ENCODE measurements around the gene CHRNA1. TPM values are rescaled to one million over a fixed set of nuclear protein-coding genes. Genes with fewer than 3 reads are reported as not detected.

Gene CHRNA1
- total and polyA plus RNA-seq, 2 experiments from 2014 or later, result not detected

GRCh38 chr2:174703430-174703829, 60.8 kb downstream of the CHRNA1 start (continued):
- no peak for TF ChIP-seq ZNF462 (CRISPR knock-in tag; IDR thresholded peaks at IDR 0.05)
- TF ChIP-seq CTCF (conservative IDR thresholded peaks at IDR 0.05; ENCODE audit: low read depth in 2 of 2), result no peak
- TF ChIP-seq ZNF114 (CRISPR knock-in tag; IDR thresholded peaks at IDR 0.05), result no peak

- no peak overlapping the region for H2AFZ ChIP-seq
- no peak for TF ChIP-seq EZH2phosphoT487 (IDR thresholded peaks at IDR 0.05; ENCODE audit: unreplicated experiment)
- TF ChIP-seq NANOG (IDR thresholded peaks at IDR 0.05; ENCODE audit: borderline replicate concordance), result no peak
- no peak for TF ChIP-seq CTCF (conservative IDR thresholded peaks at IDR 0.05; ENCODE audit: low read depth in 2 of 2)
- no peak for TF ChIP-seq EZH2 (IDR thresholded peaks at IDR 0.05; ENCODE audit: low read depth, unreplicated experiment)
- TF ChIP-seq CREB1 (CRISPR knock-in tag; IDR thresholded peaks at IDR 0.05; ENCODE audit: low read depth), result no peak
- TF ChIP-seq ZNF114 (CRISPR knock-in tag; IDR thresholded peaks at IDR 0.05), result no peak
- TF ChIP-seq STAT1 (IDR thresholded peaks at IDR 0.05; ENCODE audit: unreplicated experiment), result no peak
- TF ChIP-seq ZNF331 (CRISPR knock-in tag; IDR thresholded peaks at IDR 0.05; ENCODE audit: low read depth), result no peak
Measured at GRCh38 chr2:174702541-174702940, 61.7 kb downstream of the CHRNA1 start.

More at GRCh38 chr2:174702541-174702940, 61.7 kb downstream of the CHRNA1 start:
- H3K79me2 ChIP-seq (replicated peaks; ENCODE audit: insufficient read depth), result no peaks in the 10 kb centered on the region
- DNase-seq (ENCODE audit: low spot score) (no peak), ATAC-seq (no peak)
- H3K4me1 Mint-ChIP-seq, result peaks cover 12% of the 10 kb centered on the region
- no peaks in the 10 kb centered on the region for H3K36me3 ChIP-seq (ENCODE audit: insufficient read depth)
- H3K4me3 ChIP-seq, result no peak overlapping the region
- no peak overlapping the region for H3K4me2 ChIP-seq
- no peaks in the 10 kb centered on the region for H3K27me3 ChIP-seq (ENCODE audit: insufficient read depth)
- peaks cover 2% of the 10 kb centered on the region for H3K27me3 Mint-ChIP-seq (ENCODE audit: insufficient read depth, low read depth, poor library complexity)
- H3F3A ChIP-seq (replicated peaks; ENCODE audit: low read depth), result no peaks in the 10 kb centered on the region
- H3K27ac ChIP-seq (ENCODE audit: low read depth), result no peak overlapping the region
- peaks cover 3% of the 10 kb centered on the region; the same call in 1 of the 2 replicates for H3K4me1 ChIP-seq (ENCODE audit: insufficient read depth)
- no peaks in the 10 kb centered on the region for H3K36me3 Mint-ChIP-seq (ENCODE audit: low read depth)
- H3K27ac Mint-ChIP-seq, result no peak overlapping the region
- no peaks in the 10 kb centered on the region for H4K20me1 ChIP-seq (replicated peaks; ENCODE audit: insufficient read depth)
- H3K9me2 ChIP-seq (ENCODE audit: insufficient read depth), result no peaks in the 10 kb centered on the region
- no peaks in the 10 kb centered on the region for H3K9me3 Mint-ChIP-seq
- H3K4me3 Mint-ChIP-seq, result no peak overlapping the region

Measured in GM23338 (cell line).